ENCODE results near the gene PPARD.

DNA sequence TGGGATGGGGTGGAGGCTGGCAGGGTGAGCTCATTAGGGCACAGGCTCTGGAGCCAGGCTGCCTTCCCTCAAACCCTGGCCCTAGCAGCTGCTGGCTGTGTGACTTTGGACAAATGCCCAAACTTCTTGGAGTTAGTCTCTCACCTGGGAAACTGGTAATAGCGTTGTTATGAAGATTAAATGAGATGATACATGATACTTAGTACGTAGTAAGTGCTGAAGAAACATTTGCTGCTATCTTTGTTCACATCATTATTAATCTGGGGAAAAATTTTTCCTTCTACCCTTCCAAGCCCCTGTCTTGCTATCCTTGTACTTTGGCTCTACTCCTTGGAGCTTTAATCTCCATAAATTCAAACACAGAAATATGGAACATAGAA is 22.3 kb upstream of the PPARD start:
- TF ChIP-seq, protein P1, sequence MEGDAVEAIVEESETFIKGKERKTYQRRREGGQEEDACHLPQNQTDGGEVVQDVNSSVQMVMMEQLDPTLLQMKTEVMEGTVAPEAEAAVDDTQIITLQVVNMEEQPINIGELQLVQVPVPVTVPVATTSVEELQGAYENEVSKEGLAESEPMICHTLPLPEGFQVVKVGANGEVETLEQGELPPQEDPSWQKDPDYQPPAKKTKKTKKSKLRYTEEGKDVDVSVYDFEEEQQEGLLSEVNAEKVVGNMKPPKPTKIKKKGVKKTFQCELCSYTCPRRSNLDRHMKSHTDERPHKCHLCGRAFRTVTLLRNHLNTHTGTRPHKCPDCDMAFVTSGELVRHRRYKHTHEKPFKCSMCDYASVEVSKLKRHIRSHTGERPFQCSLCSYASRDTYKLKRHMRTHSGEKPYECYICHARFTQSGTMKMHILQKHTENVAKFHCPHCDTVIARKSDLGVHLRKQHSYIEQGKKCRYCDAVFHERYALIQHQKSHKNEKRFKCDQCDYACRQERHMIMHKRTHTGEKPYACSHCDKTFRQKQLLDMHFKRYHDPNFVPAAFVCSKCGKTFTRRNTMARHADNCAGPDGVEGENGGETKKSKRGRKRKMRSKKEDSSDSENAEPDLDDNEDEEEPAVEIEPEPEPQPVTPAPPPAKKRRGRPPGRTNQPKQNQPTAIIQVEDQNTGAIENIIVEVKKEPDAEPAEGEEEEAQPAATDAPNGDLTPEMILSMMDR (IDR thresholded peaks at IDR 0.05; ENCODE audit: low read depth, low read length): no peak
- TF ChIP-seq EZH2phosphoT487 (IDR thresholded peaks at IDR 0.05; ENCODE audit: low read depth): no peak
